K562 (cell line): ENCODE results near the gene ARHGEF10L. TPM values are rescaled to one million over a fixed set of nuclear protein-coding genes. Genes with fewer than 3 reads are reported as not detected.

Experiments used
- ATAC-seq: fragments of 200-7000 bp; cut with Tn5 transposase; 3 replicates; pipeline ENCODE4 v1.9.1; 2020; ENCODE audit warnings: moderate library complexity
- BruUV-seq: library from RNA; stranded (reverse); fragments of 400-500 nt; replicated peaks from 2 replicates; lab custom pipeline; 2021; lab: Mats Ljungman, UMichigan
- CTCF ChIA-PET: fragments of 300-600 bp; formaldehyde crosslinking; extraction: SDS; loops from one replicate; lab custom pipeline; 2021; ENCODE audit warnings: low intra/inter-chr PET ratio; lab: Yijun Ruan, JAX
- POLR2A ChIA-PET: fragments of 300-600, 350-650 bp; sonication (Branson Sonifier 250); formaldehyde crosslinking; extraction: SDS; loops from one replicate; lab custom pipeline; 2021; ENCODE audit warnings: antibody characterized with exemption, inconsistent platforms; lab: Yijun Ruan, JAX
- DNase-seq, 4 experiments: peaks; one replicate each; pipeline versions ENCODE4 v3.0.0 to v3.0.0-alpha.2; 2011 to 2018; ENCODE audit warnings: low spot score in 3 of 4, mixed read lengths in 3 of 4; ENCODE audit errors: extremely low read depth in 1 of 4
- FAIRE-seq: peaks from 2 replicates; lab custom pipeline; 2011; peaks lifted over from hg19 to GRCh38; lab: Jason Lieb, UNC
- H2AFZ ChIP-seq: 2 replicates; pipeline ENCODE4 v1.6.0; 2011; ENCODE audit warnings: low read depth, low read length, control low read depth, inconsistent platforms
- H3K27ac ChIP-seq: fragments of 200-600 bp; 3 replicates; pipeline ENCODE4 v1.8.0; 2011; ENCODE audit warnings: low read depth, mild to moderate bottlenecking, control low read depth, inconsistent platforms, low read length, moderate library complexity, mixed read lengths; ENCODE audit errors: extremely low read depth
- H3K27me3 ChIP-seq, 2 experiments: fragments of 300-600 bp in 1 of 2; 2 replicates in 1 of 2; 3 replicates in 1 of 2; pipeline versions ENCODE4 v1.6.0 to v1.8.0; 2011; ENCODE audit warnings: inconsistent platforms in 2 of 2, low read length in 2 of 2, mild to moderate bottlenecking in 1 of 2, mixed read lengths in 1 of 2, moderate library complexity in 1 of 2; ENCODE audit not compliant: control insufficient read depth in 2 of 2, insufficient read depth in 2 of 2
- H3K36me3 ChIP-seq: fragments of 300-600 bp; 3 replicates; pipeline ENCODE4 v1.8.0; 2011; ENCODE audit warnings: mild to moderate bottlenecking, low read length, inconsistent platforms; ENCODE audit not compliant: control insufficient read depth, insufficient read depth
- H3K4me1 ChIP-seq, 2 experiments: fragments of 200-600 bp in 1 of 2; replicated peaks in 1 of 2; 2 replicates in 1 of 2; 3 replicates in 1 of 2; pipeline versions ENCODE4 v1.5.1 to v1.8.0; 2011; ENCODE audit warnings: inconsistent platforms in 2 of 2, low read length in 2 of 2, mild to moderate bottlenecking in 1 of 2, mixed read lengths in 1 of 2, moderate library complexity in 1 of 2; ENCODE audit not compliant: control insufficient read depth in 2 of 2, insufficient read depth in 2 of 2
- H3K4me2 ChIP-seq: 2 replicates; pipeline ENCODE4 v1.6.1; 2011; ENCODE audit warnings: low read length, control low read depth, inconsistent platforms, mixed read lengths; ENCODE audit not compliant: insufficient read depth
- H3K4me3 ChIP-seq: fragments of 200-600 bp; sonication (generic), shearing (Covaris generic); 2 replicates; pipeline ENCODE4 v1.5.1; 2016; ENCODE audit warnings: control low read depth, inconsistent platforms
- H3K79me2 ChIP-seq: fragments of 200-600 bp; 3 replicates; pipeline ENCODE4 v1.8.0; 2011; ENCODE audit warnings: low read length, inconsistent platforms; ENCODE audit not compliant: control insufficient read depth, insufficient read depth
- H3K9ac ChIP-seq, 2 experiments: 2 replicates each; pipeline versions ENCODE4 v1.6.0 to v1.6.1; 2011; ENCODE audit warnings: low read depth in 2 of 2, low read length in 2 of 2, control low read depth in 1 of 2, inconsistent platforms in 1 of 2, mild to moderate bottlenecking in 1 of 2, mixed read lengths in 1 of 2; ENCODE audit not compliant: insufficient read depth in 1 of 2
- H3K9me1 ChIP-seq: one replicate; pipeline ENCODE4 v1.6.0; 2011; ENCODE audit warnings: inconsistent platforms, mild to moderate bottlenecking, low read length, moderate library complexity; ENCODE audit not compliant: control insufficient read depth, insufficient read depth
- H3K9me3 ChIP-seq: replicated peaks from 2 replicates; pipeline ENCODE4 v1.5.1; 2011; ENCODE audit warnings: low read depth, low read length, inconsistent platforms; ENCODE audit not compliant: control insufficient read depth, insufficient read depth
- H4K20me1 ChIP-seq: replicated peaks from 2 replicates; pipeline ENCODE4 v1.6.1; 2011; ENCODE audit warnings: low read length, inconsistent platforms, mixed read lengths; ENCODE audit not compliant: control insufficient read depth, insufficient read depth
- CEBPZ ChIP-seq: fragments of 150-350 bp; IDR thresholded peaks from 2 replicates; pipeline ENCODE4 v1.6.1; 2014; ENCODE audit warnings: low read depth, mild to moderate bottlenecking, low read length, borderline replicate concordance
- E2F1 ChIP-seq: sonication (generic); formaldehyde crosslinking; IDR thresholded peaks from 2 replicates; pipeline ENCODE4 v1.8.1; 2023; ENCODE audit warnings: mild to moderate bottlenecking, missing genetic modification reagents, moderate library complexity
- EZH2 ChIP-seq: IDR thresholded peaks from 2 replicates; pipeline ENCODE4 v1.6.1; 2012; ENCODE audit warnings: low read depth, mild to moderate bottlenecking, inconsistent platforms, low read length, borderline replicate concordance
- KDM4B ChIP-seq, 2 experiments: fragments of 450-650 bp in 1 of 2; sonication (generic) in 1 of 2; IDR thresholded peaks; 2 replicates each; pipeline ENCODE4 v1.6.1; 2016 to 2017; ENCODE audit warnings: borderline replicate concordance in 2 of 2, antibody characterized with exemption in 1 of 2, low read depth in 1 of 2, mild to moderate bottlenecking in 1 of 2
- MTF1 ChIP-seq: fragments of 250-450 bp; sonication (Bioruptor Pico); IDR thresholded peaks from 2 replicates; pipeline ENCODE4 v1.9.0; 2021; ENCODE audit warnings: moderate library complexity, mild to moderate bottlenecking, inconsistent platforms, borderline replicate concordance
- TAF15 ChIP-seq: fragments of 200-400 bp; formaldehyde crosslinking; IDR thresholded peaks from 2 replicates; pipeline ENCODE4 v1.6.1; 2017; ENCODE audit warnings: mild to moderate bottlenecking, low read depth, low read length, moderate library complexity
- TBP ChIP-seq: optimal IDR thresholded peaks from 2 replicates; pipeline ENCODE3; 2011; ENCODE audit warnings: low read depth, low read length, improper control_type of control experiment
- YBX1 ChIP-seq: fragments of 450-650 bp; IDR thresholded peaks from 2 replicates; pipeline ENCODE4 v1.7.1; 2016; ENCODE audit warnings: mild to moderate bottlenecking
- ZNF347 ChIP-seq: fragments of 450-650 bp; formaldehyde crosslinking; IDR thresholded peaks from 2 replicates; pipeline ENCODE4 v1.4.0; 2020; ENCODE audit warnings: low read depth, mild to moderate bottlenecking, moderate library complexity
- ZNF79 ChIP-seq: fragments of 250-450 bp; sonication (Bioruptor Pico); IDR thresholded peaks from 2 replicates; pipeline ENCODE4 v1.4.0; 2020; ENCODE audit warnings: low read depth, mild to moderate bottlenecking, moderate library complexity
- WGBS: fragments of 100-300 bp; shearing (Covaris generic); methylation state at CpG from one replicate; pipeline ENCODE4 v1.1.6; 2016; ENCODE audit warnings: low coverage, mixed read lengths; ENCODE audit not compliant: insufficient coverage; ENCODE audit errors: missing lambda C conversion rate; 5-methylcytosine and 5-hydroxymethylcytosine counted together
- in situ Hi-C: fragments of 300-500 bp; cut with MboI; formaldehyde crosslinking; loops from 4 replicates; pipeline ENCODE4 v1.15.0; 2018; ENCODE audit warnings: inconsistent platforms, mixed read lengths
- intact Hi-C: fragments of 100-400 bp; cut with micrococcal nuclease; formaldehyde crosslinking; loops from 2 replicates; pipeline ENCODE4 v1.14.2; 2022
- polyA plus RNA-seq, 8 experiments: library from polyadenylated mRNA; depleted of rRNA in 4 of 8; stranded (reverse) in 5 of 8; unstranded in 3 of 8; fragments of >200 nt; fragmentation: Nextera tagmentation in 2 of 8; fragmentation: Illumina TruSeq in 1 of 8; extraction: Ambion mirVana in 2 of 8; extraction: Trizol in 1 of 8; gene quantifications; 2 replicates each; pipeline versions ENCODE4 v1.2.1 to v1.2.3, GENCODE V29; 2011 to 2014; ENCODE audit warnings: inconsistent platforms in 1 of 8, missing spikeins in 1 of 8
- total RNA-seq, 7 experiments: library from RNA; depleted of rRNA in 6 of 7; stranded (reverse); fragments of >200 nt in 6 of 7; fragmentation: Illumina TruSeq in 2 of 7; extraction: Trizol in 2 of 7; gene quantifications; 2 replicates each; pipeline versions ENCODE4 v1.2.1 to v1.2.3, GENCODE V29; 2011 to 2021; ENCODE audit warnings: low replicate concordance in 1 of 7

Gene ARHGEF10L
- total and polyA plus RNA-seq, 9 of the 15 experiments (the other 6 are each of a cell fraction or from before 2014, with no cell fraction given) = 0.09 to 0.13 TPM; not detected in 7

- TF ChIP-seq E2F1 (CRISPR knock-in tag) (no peak), KDM4B (IDR thresholded peaks at IDR 0.05; ENCODE audit: borderline replicate concordance in 2 of 2, low read depth in 1 of 2) (no peak), YBX1 (no peak)
- TF ChIP-seq, all 486 proteins: peak for 0
These were observed 24.7 kb upstream of the ARHGEF10L start (continued) for GRCh38 chr1:17514776-17515175.

- H3K79me2 ChIP-seq = no peaks in the 10 kb centered on the region
- POLR2A ChIA-PET = no interaction called here
- TF ChIP-seq TAF15 = no peak
- no peak for TF ChIP-seq ZNF79 (CRISPR knock-in tag)
- TF ChIP-seq CEBPZ = no peak
- TF ChIP-seq TBP = no peak
- no peak for TF ChIP-seq EZH2
- TF ChIP-seq ZNF347 (CRISPR knock-in tag) = no peak
- TF ChIP-seq MTF1 = no peak
- TF ChIP-seq, all 486 proteins: peak for 0
- no peak overlapping the region for H3K4me2 ChIP-seq
- peaks cover 30 to 55% of the 10 kb centered on the region in 2 experiments for H3K27me3 ChIP-seq
- no peak overlapping the region for H2AFZ ChIP-seq
- H3K9ac ChIP-seq = no peak overlapping the region
- BruUV-seq = no TSS peak
- H3K9me1 ChIP-seq = no peaks in the 10 kb centered on the region
- H3K4me1 ChIP-seq = peaks cover 0 to 4% of the 10 kb centered on the region in 2 experiments; a peak in 1 of 5 replicates
- H4K20me1 ChIP-seq = peaks cover 14% of the 10 kb centered on the region
- H3K9me3 ChIP-seq = no peaks in the 10 kb centered on the region
- in situ Hi-C loops = no loop called here
- ATAC-seq (no peak), FAIRE-seq (no peak), DNase-seq (no peak)
- CTCF ChIA-PET = no interaction called here
- no peaks in the 10 kb centered on the region for H3K36me3 ChIP-seq
- H3K27ac ChIP-seq = no peak overlapping the region
- H3K4me3 ChIP-seq = no peak overlapping the region
- WGBS = under 1% methylated on average over 5 of the region's 5 CpGs
- intact Hi-C loops = no loop called here
These were observed 23.6 kb upstream of the ARHGEF10L start for GRCh38 chr1:17515902-17516301.
